ENCODE data around the gene GYS1.

GRCh38 chr19:48925240-48925843 is 67.8 kb downstream of the GYS1 start:
- TF ChIP-seq CTCF (conservative IDR thresholded peaks at IDR 0.05; ENCODE audit: low read depth in 2 of 2) (no peak), EZH2 (IDR thresholded peaks at IDR 0.05; ENCODE audit: low read depth, unreplicated experiment) (no peak), POLR2AphosphoS5 (IDR thresholded peaks at IDR 0.05; ENCODE audit: low read depth) (0 out of 2 replicates have a peak, but pooled peaks have one; percentile 1), EZH2phosphoT487 (IDR thresholded peaks at IDR 0.05; ENCODE audit: unreplicated experiment) (no peak)
